Fibroblast of pulmonary artery (primary cell): ENCODE measurements around the gene LRRFIP2.
"Not testable (repeated sequence)": the region's sequence is repeated elsewhere in the genome, so short reads cannot be mapped to it uniquely, and the experiment has no call there.

ENCODE experiments used
- DNase-seq: peaks from one replicate; pipeline ENCODE4 v3.0.0-alpha.2; 2010; ENCODE audit warnings: low read depth
- H3K4me3 ChIP-seq: replicated peaks from 2 replicates; pipeline ENCODE4 v1.5.1; 2011; ENCODE audit warnings: low read depth, mild to moderate bottlenecking, control low read depth, low read length, moderate library complexity
- TF ChIP-seq, protein P1 (sequence below): IDR thresholded peaks from 2 replicates; pipeline ENCODE4 v1.5.1; 2011; ENCODE audit warnings: mild to moderate bottlenecking, control low read depth, low read length, inconsistent platforms; ENCODE audit errors: missing control alignments

The LRRFIP2 gene

DNA sequence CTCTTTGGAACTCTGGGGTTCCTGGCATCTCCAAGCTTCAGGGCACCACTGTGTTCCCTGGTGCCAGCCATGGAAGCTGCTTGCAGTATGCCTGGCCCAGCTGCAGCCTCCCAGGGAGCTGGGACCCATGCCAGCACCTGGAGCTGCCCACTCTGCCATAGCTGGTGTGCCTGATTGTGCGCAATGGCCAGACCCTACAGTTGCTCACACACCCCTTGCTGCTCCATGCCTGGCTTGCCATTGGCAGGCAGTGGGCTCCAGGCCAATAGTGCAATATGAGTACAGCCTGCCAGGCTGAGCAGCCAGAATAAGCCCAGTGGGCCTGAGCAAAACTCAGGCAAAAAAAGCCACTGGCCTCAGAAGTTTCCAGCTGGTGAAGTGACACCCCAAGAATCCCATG lies 43.8 kb upstream of the LRRFIP2 start:
- DNase-seq: no peak
- TF ChIP-seq, protein P1, sequence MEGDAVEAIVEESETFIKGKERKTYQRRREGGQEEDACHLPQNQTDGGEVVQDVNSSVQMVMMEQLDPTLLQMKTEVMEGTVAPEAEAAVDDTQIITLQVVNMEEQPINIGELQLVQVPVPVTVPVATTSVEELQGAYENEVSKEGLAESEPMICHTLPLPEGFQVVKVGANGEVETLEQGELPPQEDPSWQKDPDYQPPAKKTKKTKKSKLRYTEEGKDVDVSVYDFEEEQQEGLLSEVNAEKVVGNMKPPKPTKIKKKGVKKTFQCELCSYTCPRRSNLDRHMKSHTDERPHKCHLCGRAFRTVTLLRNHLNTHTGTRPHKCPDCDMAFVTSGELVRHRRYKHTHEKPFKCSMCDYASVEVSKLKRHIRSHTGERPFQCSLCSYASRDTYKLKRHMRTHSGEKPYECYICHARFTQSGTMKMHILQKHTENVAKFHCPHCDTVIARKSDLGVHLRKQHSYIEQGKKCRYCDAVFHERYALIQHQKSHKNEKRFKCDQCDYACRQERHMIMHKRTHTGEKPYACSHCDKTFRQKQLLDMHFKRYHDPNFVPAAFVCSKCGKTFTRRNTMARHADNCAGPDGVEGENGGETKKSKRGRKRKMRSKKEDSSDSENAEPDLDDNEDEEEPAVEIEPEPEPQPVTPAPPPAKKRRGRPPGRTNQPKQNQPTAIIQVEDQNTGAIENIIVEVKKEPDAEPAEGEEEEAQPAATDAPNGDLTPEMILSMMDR: no peak
- H3K4me3 ChIP-seq: no peak overlapping the region

GRCh38 chr3:37217098-37217849 lies 42.9 kb upstream of the LRRFIP2 start:
- TF ChIP-seq, protein P1: no peak
- DNase-seq: no peak
- H3K4me3 ChIP-seq: no peak overlapping the region

DNA sequence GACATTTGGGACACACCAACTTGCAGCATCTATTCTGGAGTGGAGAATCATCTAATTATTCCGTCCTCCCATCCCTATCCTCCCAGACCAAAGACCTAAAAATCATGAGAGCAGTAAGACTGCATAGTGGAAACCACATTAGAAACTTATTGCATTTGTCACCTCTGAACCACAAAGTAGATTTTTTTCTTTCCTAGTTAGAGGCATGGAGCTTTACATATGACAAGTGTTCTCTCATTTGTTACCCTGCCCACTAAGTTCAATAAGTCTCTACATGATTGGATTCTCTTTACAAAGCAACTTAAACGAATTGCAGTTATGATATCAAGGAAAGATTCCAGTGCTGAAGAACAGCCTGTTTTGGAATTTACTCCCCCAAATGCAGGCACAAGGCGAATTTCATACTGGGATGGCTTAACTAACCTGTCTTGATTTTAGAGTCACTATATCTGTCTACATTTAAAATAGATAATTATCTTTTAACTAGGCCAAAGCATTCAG lies 42.3 kb upstream of the LRRFIP2 start:
- TF ChIP-seq, protein P1: no peak
- no peak overlapping the region for H3K4me3 ChIP-seq
- DNase-seq: no peak

GRCh38 chr3:37214076-37214475 lies 39.7 kb upstream of the LRRFIP2 start:
- TF ChIP-seq, protein P1: no peak
- no peak overlapping the region for H3K4me3 ChIP-seq
- DNase-seq: no peak

DNA sequence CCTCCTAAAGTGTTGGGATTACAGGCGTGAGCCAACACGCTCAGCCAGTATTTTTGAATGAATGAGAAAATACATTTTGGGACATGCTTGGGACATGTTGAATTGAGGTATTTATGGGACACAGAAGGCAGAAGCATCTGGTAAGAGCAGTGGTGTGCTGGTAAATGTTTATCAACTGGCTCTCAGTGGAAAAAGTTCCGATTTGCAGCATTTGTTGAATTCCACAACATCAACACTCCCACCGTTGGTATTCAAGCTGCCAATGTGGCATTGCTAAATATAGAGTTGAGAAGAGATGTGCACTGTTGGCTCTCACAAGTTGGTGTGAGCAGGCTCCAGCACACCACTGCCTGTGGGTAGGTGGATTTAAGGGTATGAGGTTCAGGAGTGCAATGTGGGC lies 35.8 kb upstream of the LRRFIP2 start:
- peak; percentile 26 for DNase-seq
- no peak overlapping the region for H3K4me3 ChIP-seq
- TF ChIP-seq, protein P1: no peak

DNA sequence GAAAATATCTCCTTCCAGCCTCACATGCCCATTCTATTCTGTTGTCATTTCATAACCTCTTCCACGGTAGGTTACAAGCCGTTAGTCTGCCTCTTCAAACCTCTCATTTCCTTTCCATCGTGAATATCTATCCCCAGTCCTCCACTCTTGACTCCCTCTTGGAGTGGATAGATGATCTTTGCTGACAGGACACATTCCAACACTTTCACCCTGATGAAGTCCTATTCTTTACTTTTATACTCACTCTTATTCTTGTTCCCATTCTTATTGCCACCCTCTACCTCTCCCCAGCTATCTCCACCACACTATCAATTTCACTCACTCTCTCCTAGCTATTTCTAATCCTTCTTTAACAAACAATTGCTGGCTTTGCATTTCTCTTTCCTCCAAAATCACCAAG lies 34.2 kb upstream of the LRRFIP2 start:
- H3K4me3 ChIP-seq, DNase-seq: not testable (repeated sequence)

DNA sequence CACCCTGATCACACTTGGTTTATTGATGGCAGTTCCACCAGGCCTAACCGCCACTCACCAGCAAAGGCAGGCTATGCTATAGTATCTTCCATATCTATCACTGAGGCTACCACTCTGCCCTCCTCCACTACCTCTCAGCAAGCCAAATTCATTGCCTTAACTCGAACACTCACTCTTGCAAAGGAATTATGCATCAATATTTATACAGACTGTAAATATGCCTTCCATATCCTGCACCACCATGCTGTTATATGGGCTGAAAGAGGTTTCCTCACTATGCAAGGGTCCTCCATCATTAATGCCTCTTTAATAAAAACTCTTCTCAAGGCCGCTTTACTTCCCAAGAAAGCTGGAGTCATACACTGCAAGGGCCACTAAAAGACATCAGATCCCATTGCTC lies 33.6 kb upstream of the LRRFIP2 start:
- not testable (repeated sequence) for H3K4me3 ChIP-seq, DNase-seq

GRCh38 chr3:37206041-37206440 lies 31.7 kb upstream of the LRRFIP2 start:
- not testable (repeated sequence) for H3K4me3 ChIP-seq
- DNase-seq: peak; percentile 35

DNA sequence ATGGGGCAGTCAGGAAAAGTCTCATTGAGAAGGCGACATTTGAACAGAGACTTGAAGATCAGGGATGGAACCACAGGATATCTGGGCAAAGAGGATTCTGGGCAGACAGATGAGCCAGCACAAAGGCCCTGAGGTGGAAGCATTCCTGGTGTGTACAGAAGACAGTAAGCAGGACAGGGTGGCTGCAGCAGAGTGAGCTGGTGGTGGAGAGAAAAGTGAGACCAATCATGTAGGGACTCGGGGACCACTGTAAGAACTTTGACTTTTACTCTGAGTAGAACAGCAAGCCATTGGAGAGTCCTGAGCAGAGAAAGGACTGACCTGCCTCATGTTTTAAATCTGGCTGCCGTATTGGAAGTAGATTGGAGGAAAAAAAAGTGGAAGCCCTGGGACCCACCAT lies 29.9 kb upstream of the LRRFIP2 start:
- no peak overlapping the region for H3K4me3 ChIP-seq
- TF ChIP-seq, protein P1: no peak
- DNase-seq: no peak
